ENCODE measurements around the gene ATG16L1.
"Not testable (repeated sequence)": the region's sequence is repeated elsewhere in the genome, so short reads cannot be mapped to it uniquely, and the experiment has no call there.

ATG16L1 gene

DNA sequence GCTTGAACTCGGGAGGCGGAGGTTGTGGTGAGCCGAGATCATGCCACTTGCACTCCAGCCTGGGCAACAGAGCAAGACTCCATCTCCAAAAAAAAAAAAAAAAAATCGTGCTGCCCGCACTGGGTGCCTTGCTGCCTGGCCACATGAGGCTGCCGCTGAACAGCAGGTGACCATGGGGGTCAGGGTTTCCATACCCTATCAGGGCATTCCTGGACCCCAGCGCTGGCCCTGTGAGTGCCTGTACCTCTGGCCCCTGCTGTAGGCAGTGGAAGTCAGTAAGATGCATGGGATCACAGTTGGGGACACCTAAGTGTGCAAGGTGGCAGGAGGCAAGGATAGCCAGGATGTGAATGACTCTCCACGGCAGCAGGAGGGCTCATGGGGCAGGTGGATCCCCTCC is 75.0 kb downstream of the ATG16L1 start:
- H3K4me3 ChIP-seq (ENCODE audit: low read depth, low read length): no peak overlapping the region
- TF ChIP-seq, protein P1, sequence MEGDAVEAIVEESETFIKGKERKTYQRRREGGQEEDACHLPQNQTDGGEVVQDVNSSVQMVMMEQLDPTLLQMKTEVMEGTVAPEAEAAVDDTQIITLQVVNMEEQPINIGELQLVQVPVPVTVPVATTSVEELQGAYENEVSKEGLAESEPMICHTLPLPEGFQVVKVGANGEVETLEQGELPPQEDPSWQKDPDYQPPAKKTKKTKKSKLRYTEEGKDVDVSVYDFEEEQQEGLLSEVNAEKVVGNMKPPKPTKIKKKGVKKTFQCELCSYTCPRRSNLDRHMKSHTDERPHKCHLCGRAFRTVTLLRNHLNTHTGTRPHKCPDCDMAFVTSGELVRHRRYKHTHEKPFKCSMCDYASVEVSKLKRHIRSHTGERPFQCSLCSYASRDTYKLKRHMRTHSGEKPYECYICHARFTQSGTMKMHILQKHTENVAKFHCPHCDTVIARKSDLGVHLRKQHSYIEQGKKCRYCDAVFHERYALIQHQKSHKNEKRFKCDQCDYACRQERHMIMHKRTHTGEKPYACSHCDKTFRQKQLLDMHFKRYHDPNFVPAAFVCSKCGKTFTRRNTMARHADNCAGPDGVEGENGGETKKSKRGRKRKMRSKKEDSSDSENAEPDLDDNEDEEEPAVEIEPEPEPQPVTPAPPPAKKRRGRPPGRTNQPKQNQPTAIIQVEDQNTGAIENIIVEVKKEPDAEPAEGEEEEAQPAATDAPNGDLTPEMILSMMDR (IDR thresholded peaks at IDR 0.05; ENCODE audit: low read depth, low read length): no peak

DNA sequence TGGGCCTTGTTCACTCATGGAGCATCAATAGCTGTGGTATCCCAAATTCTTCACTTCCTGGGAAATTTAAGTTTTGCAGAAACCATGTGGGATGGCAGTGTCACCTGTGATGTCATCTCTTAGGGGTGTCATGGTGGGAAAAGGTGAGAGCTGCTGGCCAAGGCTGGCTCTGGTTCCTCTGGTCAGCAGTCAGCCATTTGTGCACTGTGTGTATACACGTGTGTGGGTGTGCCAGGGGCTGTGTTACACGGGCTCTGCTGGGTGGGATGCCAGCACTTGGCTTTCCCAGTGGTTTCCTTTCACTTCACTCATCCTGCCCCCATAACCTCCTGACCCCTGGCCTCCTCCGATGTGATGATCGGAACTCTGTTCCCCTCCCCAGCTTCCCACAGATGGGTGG is 77.4 kb downstream of the ATG16L1 start:
- no peak overlapping the region for H3K4me3 ChIP-seq (ENCODE audit: low read depth, low read length)

DNA sequence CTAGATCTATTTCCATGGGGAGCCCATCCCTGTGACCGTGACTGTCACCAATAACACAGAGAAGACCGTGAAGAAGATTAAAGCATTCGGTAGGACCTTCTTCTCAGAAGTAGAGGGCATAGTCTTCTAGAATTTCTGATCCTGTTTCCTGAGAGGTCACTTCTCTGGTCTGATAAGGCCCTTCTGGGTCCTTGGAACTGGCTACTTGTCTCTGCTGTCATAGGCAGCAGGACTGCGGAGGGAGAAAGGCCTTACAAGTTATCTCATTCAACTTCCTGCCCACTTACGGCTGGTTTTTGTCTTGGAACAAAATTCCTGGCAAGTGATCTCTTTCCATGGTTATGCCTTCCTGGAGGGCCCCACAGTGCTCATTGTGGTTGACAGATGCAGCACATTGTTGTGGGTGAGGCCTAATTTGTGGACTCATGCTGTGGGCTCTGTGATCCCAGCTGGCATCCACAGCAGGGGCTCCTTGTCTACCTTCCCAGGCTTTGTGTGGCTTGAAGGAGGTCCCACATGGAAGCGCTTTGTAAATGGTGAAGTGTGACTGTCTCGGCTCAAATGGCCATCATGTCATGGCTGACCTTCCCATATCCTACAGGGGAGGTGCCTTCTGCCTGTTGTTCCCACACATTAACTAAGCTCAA is 78.1 kb downstream of the ATG16L1 start:
- TF ChIP-seq, protein P1 (IDR thresholded peaks at IDR 0.05; ENCODE audit: low read depth, low read length): no peak
- no peak overlapping the region for H3K4me3 ChIP-seq (ENCODE audit: low read depth, low read length)

More for the DNA sequence above, 77.4 kb downstream of the ATG16L1 start:
- TF ChIP-seq, protein P1 (IDR thresholded peaks at IDR 0.05; ENCODE audit: low read depth, low read length): no peak

DNA sequence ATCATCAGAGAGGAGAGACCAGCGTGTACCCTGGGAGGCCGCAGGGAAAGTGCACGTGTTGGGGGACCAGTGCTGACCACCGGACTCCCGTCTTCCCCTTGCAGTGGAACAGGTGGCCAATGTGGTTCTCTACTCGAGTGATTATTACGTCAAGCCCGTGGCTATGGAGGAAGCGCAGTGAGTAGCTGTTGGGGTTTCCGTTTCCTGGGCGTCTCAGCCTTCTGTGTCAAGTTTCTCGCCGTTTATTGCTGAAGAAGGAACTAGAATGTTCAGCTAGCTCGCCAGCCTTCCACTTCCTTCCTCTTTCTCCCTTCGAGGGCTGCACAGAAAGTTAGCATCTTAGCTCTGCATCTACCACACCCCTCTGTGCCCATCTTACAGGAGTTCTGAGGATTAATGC is 80.1 kb downstream of the ATG16L1 start:
- no peak overlapping the region for H3K4me3 ChIP-seq (ENCODE audit: low read depth, low read length)
- TF ChIP-seq, protein P1 (IDR thresholded peaks at IDR 0.05; ENCODE audit: low read depth, low read length): no peak

DNA sequence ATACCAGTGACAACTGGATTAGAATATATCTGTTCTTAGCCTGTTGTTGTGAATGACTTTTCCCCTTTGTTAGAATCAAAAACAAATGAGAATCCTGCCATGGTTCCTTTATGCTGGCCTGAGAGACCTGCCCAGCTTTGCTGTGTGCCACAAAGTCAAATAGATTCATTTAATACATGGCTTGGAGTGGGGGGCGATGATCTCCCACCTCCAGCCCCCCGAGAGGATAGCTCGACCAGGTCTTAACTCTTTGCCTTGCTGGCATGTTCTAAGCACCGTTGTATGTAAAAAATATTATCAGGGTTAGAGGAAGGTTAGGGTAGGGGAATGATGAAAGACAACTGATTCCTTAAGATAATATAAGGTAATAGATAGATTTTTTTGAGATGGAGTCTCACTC is 80.7 kb downstream of the ATG16L1 start:
- no peak overlapping the region for H3K4me3 ChIP-seq (ENCODE audit: low read depth, low read length)
- TF ChIP-seq, protein P1 (IDR thresholded peaks at IDR 0.05; ENCODE audit: low read depth, low read length): no peak

DNA sequence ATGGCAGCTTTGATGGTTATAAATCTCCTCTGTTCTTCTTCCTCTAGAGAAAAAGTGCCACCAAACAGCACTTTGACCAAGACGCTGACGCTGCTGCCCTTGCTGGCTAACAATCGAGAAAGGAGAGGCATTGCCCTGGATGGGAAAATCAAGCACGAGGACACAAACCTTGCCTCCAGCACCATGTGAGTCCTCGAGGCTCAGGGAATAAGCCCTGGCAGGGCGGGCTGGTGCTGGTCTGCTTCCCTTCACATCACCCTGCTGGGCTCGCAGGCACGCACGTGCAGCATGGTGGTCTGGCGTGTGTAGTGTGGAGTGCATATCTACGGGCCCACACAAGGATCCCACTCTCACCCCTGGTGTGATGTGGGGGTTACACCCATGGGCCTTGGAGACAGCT is 83.4 kb downstream of the ATG16L1 start:
- H3K4me3 ChIP-seq (ENCODE audit: low read depth, low read length): no peak overlapping the region
- TF ChIP-seq, protein P1 (IDR thresholded peaks at IDR 0.05; ENCODE audit: low read depth, low read length): no peak

DNA sequence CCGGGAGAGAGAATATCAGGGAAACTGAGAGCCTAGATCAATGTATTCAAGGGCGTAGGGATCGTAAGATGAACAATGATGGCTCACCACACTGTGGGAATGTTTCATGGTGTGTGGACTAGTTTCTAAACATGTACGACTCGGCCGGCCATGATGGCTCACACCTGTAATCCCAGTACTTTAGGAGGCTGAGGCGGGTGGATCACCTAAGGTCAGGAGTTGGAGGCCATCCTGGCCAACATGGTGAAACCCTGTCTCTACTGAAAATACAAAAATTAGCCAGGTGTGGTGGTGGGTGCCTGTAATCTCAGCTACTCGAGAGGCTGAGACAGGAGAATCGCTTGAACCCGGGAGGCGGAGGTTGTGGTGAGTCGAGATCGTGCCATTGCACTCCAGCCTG is 84.6 kb downstream of the ATG16L1 start:
- not testable (repeated sequence) for H3K4me3 ChIP-seq (ENCODE audit: low read depth, low read length)

DNA sequence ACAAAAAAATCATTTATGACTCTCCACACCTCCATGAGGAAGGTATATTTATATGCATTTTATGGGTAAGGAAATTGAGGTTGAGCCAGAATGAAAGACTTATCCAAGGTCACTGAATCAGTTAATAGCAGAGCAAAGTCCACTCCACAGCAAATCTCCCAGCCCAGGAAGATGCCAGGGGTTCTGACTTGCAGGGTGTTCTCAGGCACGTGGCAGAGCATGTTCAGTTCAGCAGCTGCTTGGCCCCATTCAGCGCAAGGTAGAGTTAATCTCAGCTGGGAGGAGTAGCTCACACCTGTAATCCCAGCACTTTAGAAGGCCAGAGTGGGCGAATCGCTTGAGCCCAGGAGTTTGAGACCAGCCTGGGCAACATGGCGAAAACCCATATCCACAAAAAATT is 85.1 kb downstream of the ATG16L1 start:
- TF ChIP-seq, protein P1 (IDR thresholded peaks at IDR 0.05; ENCODE audit: low read depth, low read length): no peak
- H3K4me3 ChIP-seq (ENCODE audit: low read depth, low read length): no peak overlapping the region

Data from WI38 (cell line).